PC-9 (cell line): ENCODE measurements around the gene MICAL3.

Source experiments
- CTCF ChIP-seq: fragments of 200-600 bp; sonication (generic); conservative IDR thresholded peaks from 2 replicates; pipeline ENCODE4 v1.6.1; 2017; ENCODE audit warnings: mixed run types, antibody characterized with exemption, mild to moderate bottlenecking, moderate library complexity
- EZH2 ChIP-seq: fragments of 200-600 bp; sonication (generic); IDR thresholded peaks from 2 replicates; pipeline ENCODE4 v1.8.0; 2017; ENCODE audit warnings: antibody characterized with exemption, low read depth

DNA sequence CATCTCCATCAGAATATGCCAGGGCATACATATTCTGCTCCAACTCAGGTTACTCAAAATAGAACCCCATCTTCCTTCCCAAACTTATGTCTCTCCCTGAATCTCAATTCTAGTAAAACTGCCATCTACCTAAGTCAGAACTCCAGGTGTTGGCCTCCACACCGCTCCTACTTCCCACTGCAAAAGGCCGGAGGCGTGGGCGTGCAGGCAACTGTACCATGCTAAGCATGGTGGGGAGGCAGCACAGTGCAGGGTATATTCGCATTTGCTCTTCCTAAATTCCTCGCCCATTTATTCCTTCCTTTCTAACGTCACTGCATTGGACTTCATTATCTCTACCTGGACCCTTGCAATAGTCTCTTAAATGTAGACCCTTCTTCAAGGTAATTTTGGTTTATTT lies 97.8 kb downstream of the MICAL3 start:
- TF ChIP-seq CTCF (no peak), EZH2 (no peak)
